Measurements from ENCODE around the gene OR10H2.

The OR10H2 gene

DNA sequence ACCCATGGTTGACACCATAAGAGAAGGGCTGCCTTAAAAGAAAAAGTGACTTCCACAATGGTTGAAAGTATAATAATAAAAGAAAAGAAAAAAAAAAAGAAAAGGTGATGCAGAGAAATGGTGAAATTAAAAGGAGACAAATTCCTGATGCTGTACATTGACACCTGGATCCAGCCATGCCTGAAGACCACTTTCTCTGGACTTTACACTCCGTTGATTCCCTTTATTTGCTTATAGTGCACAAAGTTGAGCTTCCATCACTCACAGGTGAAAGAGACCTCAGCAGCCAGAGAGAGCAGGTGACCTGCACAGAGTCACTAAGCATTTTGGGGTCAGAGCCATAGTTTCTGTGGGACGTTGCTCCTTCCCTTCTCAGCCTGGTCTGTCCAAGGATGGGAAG is 47.4 kb downstream of the OR10H2 start:
- Histone ChIP-seq H3K36me3 (ENCODE audit: insufficient read depth, low read depth, low read length) (no peaks in the 10 kb centered on the region), H3K27me3 (ENCODE audit: insufficient read depth, low read length) (no peaks in the 10 kb centered on the region), H3K9ac (ENCODE audit: low read depth, low read length) (no peak overlapping the region), H3K4me3 (ENCODE audit: low read length) (peak overlapping the region; percentile 18; the same call in 1 of the 2 replicates), H3K27ac (ENCODE audit: low read length) (no peak overlapping the region), H3K9me3 (ENCODE audit: insufficient read depth, low read depth, low read length) (peaks cover 86% of the 10 kb centered on the region), H3K4me1 (ENCODE audit: insufficient read depth, low read length) (no peaks in the 10 kb centered on the region)

GRCh38 chr19:15776264-15776663 is 48.4 kb downstream of the OR10H2 start:
- Histone ChIP-seq H3K9ac (ENCODE audit: low read depth, low read length) (no peak overlapping the region), H3K4me3 (ENCODE audit: low read length) (no peak overlapping the region), H3K27me3 (ENCODE audit: insufficient read depth, low read length) (no peaks in the 10 kb centered on the region), H3K27ac (ENCODE audit: low read length) (no peak overlapping the region), H3K9me3 (ENCODE audit: insufficient read depth, low read depth, low read length) (peaks cover 86% of the 10 kb centered on the region), H3K36me3 (ENCODE audit: insufficient read depth, low read depth, low read length) (no peaks in the 10 kb centered on the region), H3K4me1 (ENCODE audit: insufficient read depth, low read length) (no peaks in the 10 kb centered on the region)

DNA sequence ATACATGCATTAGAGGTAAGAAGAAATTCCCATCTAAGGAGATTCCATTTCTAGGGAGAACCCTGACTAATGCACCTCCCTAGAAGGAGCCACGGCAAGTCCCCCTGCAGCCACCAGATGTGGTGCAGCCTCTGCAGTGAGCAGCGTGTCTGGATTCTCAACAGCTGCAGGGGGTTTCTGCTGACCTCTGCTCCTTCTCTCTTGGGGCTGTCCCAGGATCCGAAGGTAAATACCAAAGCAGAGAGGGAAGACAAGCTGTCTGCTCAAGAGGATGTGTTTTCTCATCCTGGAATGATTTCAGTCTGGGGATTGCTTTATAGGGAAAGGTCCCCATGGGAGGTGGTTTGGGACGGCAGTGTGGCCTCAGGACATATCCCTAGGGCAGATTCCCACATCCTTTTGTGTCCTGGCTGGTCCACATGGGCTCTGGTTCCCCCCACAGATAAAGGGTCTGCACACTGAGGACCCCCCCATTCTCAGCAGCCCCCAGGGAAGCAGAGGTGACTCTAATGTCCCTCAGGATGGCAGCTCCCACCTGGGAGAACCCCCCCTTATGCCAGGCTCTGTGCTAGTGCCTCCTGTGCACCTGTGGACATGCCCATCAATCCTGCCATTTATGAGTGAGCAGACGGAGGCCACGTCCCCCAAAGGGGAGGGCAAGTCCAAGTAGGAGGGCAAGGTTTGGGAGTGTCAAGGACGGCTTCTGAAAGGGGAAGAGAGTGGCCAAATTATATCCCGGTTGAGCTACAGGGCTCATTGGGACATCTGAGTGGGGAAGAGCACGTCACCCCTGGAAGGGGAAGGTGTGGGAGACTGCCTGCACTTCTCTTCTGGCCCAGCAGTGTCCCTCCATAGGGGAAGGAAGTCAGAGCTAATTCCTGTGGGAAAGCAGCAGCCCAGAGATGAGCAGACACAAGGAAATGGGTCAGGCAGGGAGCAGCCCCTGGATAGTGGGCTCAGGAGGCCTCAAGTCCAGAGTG is 49.5 kb downstream of the OR10H2 start:
- peaks cover 87% of the 10 kb centered on the region for H3K9me3 ChIP-seq (ENCODE audit: insufficient read depth, low read depth, low read length)
- no peak overlapping the region for H3K9ac ChIP-seq (ENCODE audit: low read depth, low read length)
- no peak overlapping the region for H3K4me3 ChIP-seq (ENCODE audit: low read length)
- no peaks in the 10 kb centered on the region for H3K36me3 ChIP-seq (ENCODE audit: insufficient read depth, low read depth, low read length)
- H3K27me3 ChIP-seq (ENCODE audit: insufficient read depth, low read length) = no peaks in the 10 kb centered on the region
- no peak overlapping the region for H3K27ac ChIP-seq (ENCODE audit: low read length)
- H3K4me1 ChIP-seq (ENCODE audit: insufficient read depth, low read length) = no peaks in the 10 kb centered on the region
